Endothelial cell of hepatic sinusoid (primary cell): ENCODE data around the gene SETD6.

ENCODE experiments used
- in situ Hi-C: cut with HindIII; loops from 2 replicates; pipeline ENCODE4 v1.10.0; 2017; ENCODE audit warnings: low sequenced_read_pairs

The SETD6 gene

DNA sequence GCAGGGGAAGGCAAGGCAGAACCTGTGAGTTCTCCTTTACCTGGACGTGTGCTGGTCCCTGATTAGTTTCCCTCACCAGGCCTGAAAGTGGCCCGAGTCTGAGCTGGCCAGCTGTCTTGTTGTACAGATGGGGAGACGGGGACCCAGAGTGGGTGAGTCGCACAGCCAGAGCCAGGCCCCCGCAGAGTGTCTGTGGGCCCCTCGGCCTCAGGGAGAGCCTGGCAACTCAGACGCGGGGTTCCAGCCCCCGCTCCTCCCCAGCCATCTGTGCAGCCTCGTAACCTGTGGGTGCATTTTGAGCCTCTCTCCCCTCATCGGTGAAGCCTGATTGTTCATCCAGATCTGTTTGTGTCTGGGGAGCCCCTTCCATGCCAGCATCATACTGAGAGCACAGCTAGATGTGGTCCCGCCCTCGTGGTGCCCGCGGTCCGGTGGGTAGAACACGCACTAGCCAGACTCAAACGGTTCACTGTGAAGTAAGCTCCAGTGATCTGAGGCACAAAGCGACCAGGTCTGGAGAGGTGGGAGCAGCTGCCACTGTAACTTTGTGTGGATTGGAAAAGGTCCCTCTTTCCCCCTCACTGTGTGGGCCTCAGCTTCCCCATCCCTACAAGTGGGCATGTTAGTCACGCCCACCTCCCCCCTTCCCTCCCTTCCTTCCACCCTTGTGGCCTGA lies 21.4 kb upstream of the SETD6 start:
- in situ Hi-C loops, result no loop called here

DNA sequence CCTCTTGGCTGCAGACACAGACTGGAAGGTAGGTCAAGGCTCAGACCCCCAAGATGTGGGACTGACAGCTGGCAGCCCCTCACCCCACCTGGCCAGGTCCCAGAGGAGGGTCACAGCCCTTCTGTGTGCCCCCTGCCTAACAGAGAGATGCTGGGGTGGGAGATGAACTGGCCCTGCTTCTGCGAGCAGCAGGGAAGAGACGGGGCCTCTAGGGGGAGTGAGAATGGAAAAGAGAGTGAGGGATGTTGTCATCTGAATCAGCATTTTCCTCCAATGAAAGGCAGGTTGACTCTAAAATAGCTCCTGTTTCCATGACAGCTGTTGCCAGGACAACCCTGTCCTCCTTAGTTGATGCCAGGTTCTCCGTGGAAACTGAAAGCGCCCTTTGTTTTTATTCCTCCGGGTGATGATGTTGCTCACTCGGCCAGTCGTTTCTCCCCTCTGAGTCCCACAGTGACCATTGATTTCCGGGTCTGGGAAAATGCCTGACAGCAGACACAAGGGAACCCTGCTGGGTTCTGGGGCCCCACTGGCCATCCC lies 20.3 kb upstream of the SETD6 start:
- in situ Hi-C loops, result no loop called here

DNA sequence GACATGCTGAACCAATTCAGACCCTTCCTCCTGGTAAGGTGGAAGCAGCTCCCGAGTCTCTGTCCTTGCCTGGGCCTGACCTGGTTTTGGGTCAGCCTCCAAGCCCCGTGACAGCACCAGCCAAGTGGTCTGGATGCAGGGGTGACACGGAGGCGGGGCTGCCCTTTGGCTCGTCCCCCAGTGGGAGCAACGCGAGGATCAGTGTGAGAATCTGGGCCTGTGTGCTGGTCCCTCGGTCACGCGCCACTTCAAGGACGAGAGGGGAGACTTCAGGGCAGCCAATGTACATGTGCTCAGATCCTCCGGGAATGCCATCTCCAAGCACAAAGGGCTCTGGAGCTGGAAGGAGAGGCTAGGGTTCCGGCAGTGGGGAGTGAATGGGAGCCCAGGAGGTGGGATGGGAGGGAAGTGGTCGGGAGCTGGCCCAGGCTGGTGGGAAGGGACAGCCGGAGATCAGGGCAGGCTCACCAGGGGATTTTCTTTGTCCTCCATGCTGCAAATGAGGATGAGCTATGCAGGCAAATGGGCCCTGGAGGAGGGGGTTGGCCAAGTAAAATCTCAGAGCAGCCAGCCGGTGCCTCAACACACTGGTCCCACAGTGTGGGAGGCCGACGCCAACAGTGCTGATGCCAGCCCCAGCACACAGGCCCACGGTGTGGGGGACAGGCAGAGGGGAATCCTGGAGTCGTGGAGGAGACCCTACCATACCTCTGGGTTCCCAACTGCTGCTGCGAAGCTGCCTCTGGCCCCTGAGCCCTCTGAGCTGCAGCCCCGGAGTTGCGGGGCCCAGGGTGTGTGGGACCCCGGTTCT lies 19.6 kb upstream of the SETD6 start:
- in situ Hi-C loops, result no loop called here

DNA sequence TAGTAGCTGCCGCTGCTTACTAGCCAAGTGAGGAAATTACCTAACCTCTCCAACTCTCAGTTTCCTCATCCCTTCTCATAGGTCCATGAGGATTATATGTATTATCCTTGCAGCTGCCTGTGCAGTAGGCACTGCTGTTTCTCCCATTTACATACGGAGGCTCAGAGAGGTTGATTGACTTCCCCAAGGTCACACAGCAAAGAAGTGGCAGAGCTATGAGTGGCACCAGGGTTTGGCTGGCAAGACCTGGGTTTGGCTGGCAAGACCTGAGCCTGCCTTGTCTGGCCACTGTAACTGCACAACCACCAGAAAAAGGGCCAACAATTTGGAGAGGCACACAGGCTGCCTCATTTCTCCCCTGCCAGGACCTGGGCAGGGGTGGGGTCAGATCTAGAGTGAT lies 17.8 kb upstream of the SETD6 start:
- in situ Hi-C loops, result no loop called here

DNA sequence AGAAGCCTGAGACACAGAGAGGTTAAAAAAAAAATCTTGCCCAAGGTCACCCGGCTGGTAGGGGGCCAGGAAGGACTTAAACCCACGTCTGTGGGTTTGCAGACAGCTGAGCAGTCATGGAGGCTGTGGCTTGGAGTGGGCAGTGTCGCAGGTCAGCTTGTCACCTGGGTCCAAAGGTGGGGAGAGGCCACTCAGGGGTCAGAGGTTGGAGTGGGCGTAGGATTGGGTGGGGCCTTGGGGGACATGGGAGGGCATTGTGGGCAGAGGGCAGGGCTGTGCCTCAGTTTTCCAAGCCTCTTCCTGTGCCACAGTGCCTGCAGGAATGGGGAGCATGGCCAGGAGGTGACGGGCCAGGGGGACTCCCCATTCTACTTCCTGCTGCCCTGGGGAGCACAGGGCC lies 17.4 kb upstream of the SETD6 start:
- in situ Hi-C loops, result no loop called here

DNA sequence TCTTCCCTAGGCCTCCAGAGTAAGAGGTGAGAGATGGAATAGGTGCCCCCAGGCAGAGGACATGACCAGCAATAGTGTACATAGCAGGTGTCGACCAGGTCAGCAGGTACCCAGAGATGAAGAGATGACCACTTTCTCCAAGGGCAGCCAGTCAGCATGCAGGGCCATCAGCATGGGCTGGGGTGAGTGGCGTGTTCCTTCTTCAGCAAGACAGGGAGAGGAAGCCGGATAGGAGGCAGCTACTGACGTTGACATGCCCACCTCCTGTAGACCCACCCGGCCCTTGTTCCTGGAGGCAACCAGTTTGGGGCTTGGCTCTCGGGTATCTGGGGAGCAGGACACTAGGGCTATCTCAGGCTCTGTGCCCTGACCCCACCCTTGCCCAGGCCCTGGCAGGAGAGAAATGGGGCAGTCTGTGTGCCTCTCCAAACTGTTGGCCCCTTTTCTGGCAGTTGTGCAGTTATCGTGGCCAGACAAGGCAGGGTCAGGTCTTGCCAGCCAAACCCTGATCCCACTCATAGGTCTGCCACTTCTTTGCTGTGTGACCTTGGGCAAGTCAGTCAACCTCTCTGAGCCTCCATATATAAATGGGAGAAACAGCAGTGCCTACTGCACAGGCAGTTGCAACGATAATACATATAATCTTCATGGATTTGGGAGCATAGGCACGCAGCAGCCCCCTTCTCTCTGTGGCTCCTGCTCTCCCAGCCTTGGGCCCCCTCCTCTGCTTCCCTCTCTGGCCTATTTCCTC lies 16.8 kb upstream of the SETD6 start:
- in situ Hi-C loops, result no loop called here

DNA sequence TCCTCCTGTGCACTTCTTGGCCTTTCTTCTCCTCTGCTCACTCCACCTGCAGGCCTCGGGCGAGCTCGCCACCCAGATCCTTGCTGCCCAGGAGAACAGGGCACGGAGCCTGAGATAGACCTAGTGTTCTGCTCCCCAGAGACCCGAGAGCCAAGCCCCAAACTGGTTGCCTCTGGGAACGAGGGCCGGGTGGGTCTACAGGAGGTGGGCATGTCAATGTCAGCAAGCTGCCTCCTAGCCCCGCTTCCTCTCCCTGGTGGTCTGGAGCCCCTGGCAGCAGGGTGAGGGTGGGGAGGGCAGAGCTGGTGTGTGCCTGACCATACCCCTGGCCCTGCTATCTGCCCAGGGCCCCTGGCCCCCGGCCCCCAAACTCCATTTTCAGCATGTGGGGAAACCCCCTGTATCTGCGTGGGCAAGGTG lies 16.2 kb upstream of the SETD6 start:
- in situ Hi-C loops, result no loop called here

DNA sequence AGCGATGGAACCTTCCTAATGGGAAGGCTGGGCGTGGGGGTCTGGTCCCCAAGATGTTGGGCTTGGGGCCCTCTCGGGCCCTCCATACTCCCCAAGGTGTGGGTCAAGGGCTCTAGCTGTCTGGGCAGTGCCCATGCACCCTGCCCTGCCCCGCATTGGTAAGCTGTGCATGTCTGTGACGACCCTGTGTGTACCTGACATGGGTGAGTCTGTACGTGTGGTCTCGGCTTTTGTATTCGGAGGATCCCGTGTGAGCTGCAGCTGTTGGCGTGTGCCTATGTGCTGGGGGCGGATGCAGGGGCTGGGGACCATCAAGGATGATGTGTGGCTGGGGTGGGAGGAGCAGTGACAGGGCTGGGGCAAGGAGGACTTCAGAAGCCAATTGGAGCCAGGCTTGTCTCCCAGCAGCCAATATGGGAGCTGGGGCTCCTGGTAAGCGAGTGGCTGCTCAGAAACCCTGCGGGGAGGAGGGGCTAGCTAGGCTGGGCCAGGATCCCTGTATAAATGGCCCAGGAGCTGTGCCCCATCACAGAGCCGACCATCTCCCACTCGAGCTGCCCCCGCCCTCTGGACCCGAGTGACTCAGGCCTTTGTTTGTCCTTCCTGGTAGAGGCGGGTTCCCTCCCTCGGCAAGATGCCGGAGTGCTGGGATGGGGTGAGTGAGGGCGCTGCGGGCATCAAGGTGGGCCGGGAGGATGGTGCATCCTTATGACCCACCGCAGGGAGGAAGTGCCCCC lies 15.5 kb upstream of the SETD6 start, which contains the start of gene NDRG4:
Gene NDRG4, plus strand, starts transcription at position 529 of the 737 bp plus-strand sequence. Its CDS starts 106 bp downstream, at position 635.
- in situ Hi-C loops, result no loop called here

DNA sequence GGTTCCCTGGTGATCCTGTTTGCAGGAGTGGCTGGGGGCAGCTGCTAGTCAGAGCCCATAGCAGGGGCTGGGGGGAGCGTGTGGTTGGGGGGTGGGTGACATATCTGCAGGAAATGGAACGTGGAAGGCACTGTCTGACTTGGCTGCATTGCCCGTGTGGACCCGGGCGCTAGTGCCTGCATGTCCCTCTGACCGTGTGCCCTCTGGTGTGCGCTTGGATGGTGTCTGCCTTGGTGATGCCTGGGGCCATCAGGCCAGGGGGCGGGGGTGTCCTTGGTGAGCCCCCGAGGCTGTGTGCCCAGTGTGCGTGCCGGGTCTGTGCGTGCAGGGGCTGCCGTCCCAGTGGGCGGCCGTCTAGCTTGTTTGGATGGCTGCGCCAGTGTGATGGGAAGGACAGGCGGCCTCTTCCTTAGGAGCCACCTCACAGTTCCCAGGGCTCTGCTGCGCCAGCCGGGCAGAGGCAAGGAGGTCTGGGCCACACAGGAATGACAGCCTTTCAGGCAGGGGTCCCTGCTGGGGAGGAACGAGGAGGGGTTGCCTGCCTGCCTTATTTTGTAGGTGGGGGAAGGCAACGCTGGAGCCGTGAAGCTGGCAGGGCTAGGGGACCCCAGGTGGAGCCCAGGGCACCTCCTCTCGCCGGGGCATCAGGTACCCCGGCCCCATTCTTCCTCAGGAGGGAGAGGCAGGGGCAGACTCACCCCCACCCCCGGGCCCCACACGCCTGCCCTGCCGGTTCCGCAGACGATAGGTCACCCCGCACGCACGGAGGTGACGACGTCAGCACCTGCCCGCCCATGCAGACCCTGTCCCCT lies 14.7 kb upstream of the SETD6 start:
- in situ Hi-C loops, result no loop called here

DNA sequence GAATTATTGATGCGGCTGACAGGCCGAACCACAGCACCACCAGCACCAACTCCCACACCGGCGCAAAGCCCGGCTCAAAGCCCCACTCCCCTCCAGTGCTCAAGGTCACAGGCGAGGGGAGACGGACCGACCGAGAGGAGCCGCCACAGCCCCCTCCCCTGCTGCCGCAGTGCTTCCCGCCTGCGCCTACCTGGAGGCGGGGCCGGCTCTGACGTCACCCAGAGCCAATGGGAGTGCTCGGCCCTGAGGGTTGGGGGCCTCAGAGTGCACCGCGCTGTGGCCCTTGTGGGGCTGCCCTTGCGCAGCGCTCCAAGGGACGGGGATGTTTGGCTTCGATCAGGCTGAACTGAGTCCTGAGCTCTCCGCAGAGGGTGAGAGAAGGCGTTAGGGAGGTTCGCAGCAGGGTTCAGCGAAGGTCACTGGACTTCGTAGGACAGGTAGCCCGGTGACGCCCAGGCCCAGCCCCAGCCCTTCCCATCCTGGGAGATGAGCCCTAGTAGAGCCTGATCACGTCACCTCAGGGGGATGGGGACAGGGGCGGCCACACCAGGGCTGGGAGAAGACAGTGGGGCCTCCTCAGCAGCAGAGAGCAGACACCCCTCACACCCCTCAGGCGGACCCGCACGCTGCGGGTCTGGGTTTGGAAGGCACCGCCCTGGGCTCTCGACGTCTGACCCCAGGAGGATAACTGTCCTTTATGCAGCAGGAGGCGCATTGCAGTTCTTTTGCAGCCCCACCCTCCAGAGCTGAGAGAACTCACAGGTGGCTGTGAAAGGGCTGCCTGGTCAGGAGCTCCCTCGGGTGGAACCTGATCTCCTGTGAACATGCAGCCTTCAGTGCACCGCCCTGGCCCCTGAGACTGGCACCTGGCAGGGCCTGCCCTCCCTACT lies 13.8 kb upstream of the SETD6 start:
- in situ Hi-C loops, result no loop called here

DNA sequence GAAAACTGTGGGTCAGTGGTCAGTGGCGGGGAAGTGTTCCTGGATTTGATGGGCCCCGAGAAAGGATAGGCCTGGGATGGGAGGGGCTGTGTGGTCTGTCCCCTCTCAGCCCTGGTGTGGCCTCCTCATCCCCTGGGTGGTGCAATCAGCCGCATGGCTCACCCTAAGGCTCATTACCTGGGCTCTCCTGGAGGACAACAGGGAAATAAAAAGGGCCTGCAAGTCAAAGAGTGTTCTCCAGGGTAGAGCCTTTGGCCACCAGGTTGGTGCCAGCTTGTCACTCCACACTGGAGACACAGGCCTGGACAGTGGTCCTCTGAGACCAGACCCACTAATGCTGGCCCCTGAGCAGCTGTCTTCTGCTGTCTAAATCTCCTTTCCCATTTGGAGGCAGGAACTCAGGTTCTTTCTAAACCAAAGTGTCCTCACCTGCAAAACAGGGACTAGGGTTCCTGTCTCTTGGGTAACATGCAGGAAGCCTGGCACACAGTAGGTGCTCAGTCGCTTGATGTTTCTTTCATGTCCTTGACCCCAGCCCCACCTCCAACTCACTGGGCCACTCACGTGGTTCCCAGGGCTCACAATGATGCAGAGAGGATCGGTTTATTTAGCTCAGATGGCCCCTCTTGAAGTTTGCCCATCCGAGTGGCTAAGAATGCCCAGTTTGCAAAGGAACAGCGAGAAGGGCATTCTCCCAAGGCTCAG lies 12.9 kb upstream of the SETD6 start:
- in situ Hi-C loops, result no loop called here

DNA sequence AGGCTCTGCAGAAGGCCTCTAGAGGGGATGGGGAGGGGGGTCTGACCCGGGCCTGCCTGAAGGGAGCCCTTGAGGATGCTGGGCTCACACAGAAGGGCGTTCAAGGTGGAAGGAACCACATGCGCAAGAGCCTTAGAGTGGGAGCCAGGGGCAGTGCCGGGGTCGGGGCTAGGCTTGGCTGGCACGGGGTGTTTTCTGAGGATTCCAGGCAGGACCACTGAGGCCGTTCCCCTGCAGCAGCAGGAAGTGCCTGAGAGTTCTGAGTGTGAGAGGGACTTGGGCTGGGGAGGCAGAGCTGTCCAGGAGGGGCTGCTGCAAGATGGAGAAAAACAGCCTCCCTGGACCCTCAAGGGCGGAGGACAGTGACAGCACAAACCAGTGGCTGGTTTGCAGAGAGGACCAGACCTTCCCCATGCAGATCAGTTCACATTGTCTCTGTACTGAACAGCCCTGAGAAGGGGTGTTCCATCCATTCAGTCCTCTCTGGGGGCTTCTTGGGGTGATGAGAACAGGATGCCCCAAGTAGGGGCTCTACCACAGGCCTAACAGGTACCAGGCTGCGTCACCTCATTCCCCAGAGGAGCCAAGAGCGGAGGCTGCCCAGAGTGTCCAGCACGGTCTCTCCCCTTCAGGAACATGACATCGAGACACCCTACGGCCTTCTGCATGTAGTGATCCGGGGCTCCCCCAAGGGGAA lies 12.0 kb upstream of the SETD6 start:
- in situ Hi-C loops, result no loop called here

DNA sequence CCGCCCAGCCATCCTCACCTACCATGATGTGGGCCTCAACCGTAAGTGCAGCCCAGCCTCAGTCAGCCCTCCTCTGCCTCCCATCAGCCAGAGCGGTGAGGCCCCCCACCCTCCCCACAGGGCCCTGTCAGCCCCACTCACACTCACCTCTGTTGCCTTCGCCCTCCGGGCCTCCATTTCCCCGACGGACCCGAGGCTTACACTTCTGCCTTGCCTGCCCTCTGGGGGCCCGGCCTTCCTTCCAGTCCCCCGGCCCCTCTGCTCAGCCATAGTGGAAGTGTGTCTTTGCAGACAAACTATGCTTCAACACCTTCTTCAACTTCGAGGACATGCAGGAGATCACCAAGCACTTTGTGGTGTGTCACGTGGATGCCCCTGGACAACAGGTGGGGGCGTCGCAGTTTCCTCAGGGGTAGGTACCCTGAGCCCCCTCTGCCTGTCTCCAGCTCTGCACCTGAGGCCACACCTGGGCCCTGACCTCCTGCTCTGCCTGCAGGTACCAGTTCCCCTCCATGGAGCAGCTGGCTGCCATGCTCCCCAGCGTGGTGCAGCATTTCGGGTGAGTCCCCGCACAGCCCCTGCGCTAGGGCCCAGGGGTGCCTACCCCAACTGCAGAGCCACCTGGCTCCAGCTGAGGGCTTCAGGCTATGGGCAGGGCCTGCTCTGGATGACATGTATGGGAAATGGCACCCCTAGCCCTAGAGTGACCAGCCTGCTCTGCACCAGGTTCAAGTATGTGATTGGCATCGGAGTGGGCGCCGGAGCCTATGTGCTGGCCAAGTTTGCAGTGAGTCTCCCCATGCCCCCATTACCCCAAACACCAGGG lies 11.2 kb upstream of the SETD6 start:
- in situ Hi-C loops, result no loop called here

DNA sequence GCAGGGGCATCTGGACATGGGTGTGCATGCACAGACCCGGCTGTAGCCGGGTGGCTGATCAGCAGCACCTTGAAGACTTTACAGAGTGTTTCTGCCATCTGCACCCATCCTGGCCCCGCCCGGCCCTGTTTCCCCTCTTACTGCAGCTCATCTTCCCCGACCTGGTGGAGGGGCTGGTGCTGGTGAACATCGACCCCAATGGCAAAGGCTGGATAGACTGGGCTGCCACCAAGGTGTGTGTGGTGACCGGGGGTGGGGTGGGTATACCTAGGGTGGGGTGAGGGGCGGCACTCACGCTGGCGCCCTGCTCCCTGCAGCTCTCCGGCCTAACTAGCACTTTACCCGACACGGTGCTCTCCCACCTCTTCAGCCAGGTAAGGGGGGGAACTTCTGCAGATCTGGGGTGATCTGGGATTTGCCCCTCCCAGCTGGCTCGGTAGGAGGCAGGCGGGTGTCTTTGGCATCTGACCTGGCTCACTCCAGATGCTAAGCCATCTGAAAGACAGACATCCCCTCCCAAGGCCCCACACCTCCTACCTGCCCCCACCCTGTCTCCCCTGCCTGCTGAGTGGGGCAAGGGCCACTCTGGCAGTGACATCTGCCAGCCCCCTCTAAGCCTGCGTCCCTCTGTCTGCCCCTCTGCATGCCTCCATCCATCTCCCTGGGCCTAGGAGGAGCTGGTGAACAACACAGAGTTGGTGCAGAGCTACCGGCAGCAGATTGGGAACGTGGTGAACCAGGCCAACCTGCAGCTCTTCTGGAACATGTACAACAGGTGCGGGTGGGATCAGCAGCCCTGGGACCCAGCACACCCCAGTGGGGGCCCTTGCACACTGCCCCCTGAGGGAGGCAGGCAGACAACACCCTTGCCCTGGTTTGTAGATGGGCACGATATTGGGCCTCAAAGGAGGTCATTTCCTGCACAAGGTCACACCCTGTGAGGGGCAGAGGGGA lies 8.8 kb upstream of the SETD6 start:
- in situ Hi-C loops, result no loop called here

DNA sequence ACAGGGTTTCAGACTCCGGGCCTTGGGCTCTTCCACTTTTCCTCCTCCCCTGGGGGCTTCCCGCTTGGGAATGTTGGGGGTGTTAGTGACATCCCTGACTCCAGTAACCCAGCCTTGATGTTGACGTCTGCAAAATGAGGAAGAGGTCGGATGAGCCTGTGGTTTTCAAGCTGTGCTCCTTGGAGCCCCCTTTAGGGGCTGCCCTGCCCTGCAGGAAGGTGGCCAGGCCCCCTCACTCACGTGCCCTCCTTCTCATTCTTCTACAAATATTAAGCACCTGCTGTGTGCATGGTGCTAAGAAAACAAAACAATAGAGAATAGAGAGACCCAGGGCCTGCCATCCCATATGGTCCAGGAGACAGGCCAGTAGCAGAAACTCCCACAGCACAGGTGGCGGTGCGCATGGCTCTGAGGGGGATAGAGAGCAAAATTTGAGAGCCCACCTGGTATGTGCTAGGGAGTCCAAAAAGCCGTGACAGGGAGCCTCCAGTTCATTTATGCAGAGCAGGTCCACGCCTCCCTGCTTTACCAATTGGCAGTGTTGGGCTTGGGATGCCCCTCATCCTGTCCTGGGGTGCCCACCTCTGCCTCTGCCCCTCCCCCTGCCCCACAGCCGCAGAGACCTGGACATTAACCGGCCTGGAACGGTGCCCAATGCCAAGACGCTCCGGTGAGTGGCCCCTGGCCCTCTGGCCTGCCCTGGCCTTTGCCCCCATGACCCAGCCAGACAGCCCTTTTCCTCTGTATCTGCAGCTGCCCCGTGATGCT lies 7.9 kb upstream of the SETD6 start:
- in situ Hi-C loops, result no loop called here
